ENCODE measurements around the gene EPHA2. TPM values are rescaled to one million over a fixed set of nuclear protein-coding genes. Genes with fewer than 3 reads are reported as not detected.

The EPHA2 gene
- total and polyA plus RNA-seq, 2 donors (not counting 1 experiment from before 2014, with no cell fraction given) = 9.8 to 24.6 TPM

DNA sequence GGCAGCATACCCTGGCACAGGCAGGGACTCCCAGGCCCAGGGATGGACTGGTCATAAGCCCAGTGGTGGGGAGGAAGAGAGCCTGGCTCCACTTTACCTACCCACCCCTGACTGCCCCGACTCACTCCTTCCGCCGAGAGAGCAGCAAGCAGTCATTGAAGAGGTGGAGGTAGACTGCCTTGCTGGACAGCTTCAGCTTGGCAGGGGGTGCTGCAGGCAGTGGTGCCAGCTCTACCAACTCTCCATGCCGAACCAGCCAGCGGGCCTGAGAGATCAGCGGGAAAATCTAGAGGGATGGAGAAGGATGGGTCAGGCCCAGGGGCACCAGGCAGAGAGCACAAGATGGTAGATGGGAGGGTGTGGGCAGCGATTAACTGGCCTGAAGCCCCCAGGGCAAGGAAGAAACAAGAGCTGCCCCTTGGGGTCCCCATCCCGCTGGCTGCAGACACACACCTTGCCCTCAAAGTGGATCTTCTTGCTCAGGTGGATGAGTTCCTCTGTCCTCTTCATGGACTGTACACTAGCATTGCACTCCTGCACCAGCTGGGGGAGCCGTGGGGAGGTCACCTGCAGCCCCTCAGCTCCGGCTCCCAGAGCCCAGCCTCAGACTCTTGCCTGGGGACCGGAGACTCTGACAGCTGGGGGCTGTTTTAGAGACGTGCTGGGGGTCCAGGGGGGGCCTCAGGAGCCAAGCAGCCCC, 48.9 kb upstream of the EPHA2 start:
- Histone ChIP-seq H3K4me3 (replicated peaks in 1 of 4; ENCODE audit: control extremely low read depth in 1 of 4, insufficient read depth in 1 of 4, low read depth in 3 of 4, low read length in 4 of 4) (no peak overlapping the region), H2AFZ (ENCODE audit: low read length) (no peak overlapping the region), H3K4me2 (ENCODE audit: extremely low read depth, insufficient read depth, low read length) (no peak overlapping the region), H4K20me1 (ENCODE audit: control insufficient read depth, extremely low read depth, insufficient read depth, low read length) (no peaks in the 10 kb centered on the region), H3K27ac (ENCODE audit: insufficient read depth, low read length) (no peak overlapping the region), H3K9me3 (ENCODE audit: control insufficient read depth, insufficient read depth, low read depth, low read length) (no peaks in the 10 kb centered on the region), H3K79me2 (ENCODE audit: control insufficient read depth, insufficient read depth, low read length) (no peaks in the 10 kb centered on the region), H3K27me3 (ENCODE audit: control insufficient read depth, insufficient read depth, low read length) (no peaks in the 10 kb centered on the region), H3K9ac (ENCODE audit: insufficient read depth, low read length) (no peak overlapping the region), H3K4me1 (ENCODE audit: control insufficient read depth, extremely low read depth, insufficient read depth, low read length) (peaks cover 6% of the 10 kb centered on the region), H3K36me3 (ENCODE audit: control insufficient read depth, insufficient read depth, low read length) (no peaks in the 10 kb centered on the region)
- no peak for DNase-seq (ENCODE audit: low read depth in 2 of 2)
- TF ChIP-seq, protein P1, sequence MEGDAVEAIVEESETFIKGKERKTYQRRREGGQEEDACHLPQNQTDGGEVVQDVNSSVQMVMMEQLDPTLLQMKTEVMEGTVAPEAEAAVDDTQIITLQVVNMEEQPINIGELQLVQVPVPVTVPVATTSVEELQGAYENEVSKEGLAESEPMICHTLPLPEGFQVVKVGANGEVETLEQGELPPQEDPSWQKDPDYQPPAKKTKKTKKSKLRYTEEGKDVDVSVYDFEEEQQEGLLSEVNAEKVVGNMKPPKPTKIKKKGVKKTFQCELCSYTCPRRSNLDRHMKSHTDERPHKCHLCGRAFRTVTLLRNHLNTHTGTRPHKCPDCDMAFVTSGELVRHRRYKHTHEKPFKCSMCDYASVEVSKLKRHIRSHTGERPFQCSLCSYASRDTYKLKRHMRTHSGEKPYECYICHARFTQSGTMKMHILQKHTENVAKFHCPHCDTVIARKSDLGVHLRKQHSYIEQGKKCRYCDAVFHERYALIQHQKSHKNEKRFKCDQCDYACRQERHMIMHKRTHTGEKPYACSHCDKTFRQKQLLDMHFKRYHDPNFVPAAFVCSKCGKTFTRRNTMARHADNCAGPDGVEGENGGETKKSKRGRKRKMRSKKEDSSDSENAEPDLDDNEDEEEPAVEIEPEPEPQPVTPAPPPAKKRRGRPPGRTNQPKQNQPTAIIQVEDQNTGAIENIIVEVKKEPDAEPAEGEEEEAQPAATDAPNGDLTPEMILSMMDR (conservative IDR thresholded peaks at IDR 0.05 in 1 of 2, IDR thresholded peaks at IDR 0.05 in 1 of 2; ENCODE audit: low read depth in 1 of 2, low read length in 2 of 2) = peak; percentile 14 to 26
- no peak for TF ChIP-seq EZH2 (IDR thresholded peaks at IDR 0.05; ENCODE audit: low read length, missing control alignments)

DNA sequence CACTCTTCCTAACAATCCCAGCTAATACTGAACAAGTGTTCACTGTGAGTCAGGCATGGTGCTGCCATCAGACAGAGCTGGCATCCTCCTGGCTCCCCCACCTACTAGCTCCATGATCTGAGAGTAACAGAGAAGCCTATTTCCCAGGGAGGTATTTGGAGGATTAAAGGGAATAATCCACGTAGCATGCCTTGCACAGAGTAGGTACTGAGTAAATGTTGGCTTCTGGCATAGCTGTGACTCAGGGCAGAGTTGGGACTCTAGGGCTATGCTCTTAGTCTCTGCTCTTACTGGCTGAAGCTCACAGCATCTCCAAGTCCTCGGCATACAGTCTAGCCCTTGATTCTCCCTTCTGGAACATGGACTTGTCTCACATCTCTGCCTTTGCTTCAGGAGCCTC, 48.3 kb upstream of the EPHA2 start:
- Histone ChIP-seq H4K20me1 (ENCODE audit: control insufficient read depth, extremely low read depth, insufficient read depth, low read length) (no peaks in the 10 kb centered on the region), H3K9me3 (ENCODE audit: control insufficient read depth, insufficient read depth, low read depth, low read length) (no peaks in the 10 kb centered on the region), H3K4me3 (replicated peaks in 1 of 4; ENCODE audit: control extremely low read depth in 1 of 4, insufficient read depth in 1 of 4, low read depth in 3 of 4, low read length in 4 of 4) (no peak overlapping the region), H3K27me3 (ENCODE audit: control insufficient read depth, insufficient read depth, low read length) (no peaks in the 10 kb centered on the region), H3K79me2 (ENCODE audit: control insufficient read depth, insufficient read depth, low read length) (no peaks in the 10 kb centered on the region), H3K36me3 (ENCODE audit: control insufficient read depth, insufficient read depth, low read length) (no peaks in the 10 kb centered on the region), H3K4me1 (ENCODE audit: control insufficient read depth, extremely low read depth, insufficient read depth, low read length) (peaks cover 6% of the 10 kb centered on the region), H3K4me2 (ENCODE audit: extremely low read depth, insufficient read depth, low read length) (no peak overlapping the region), H3K27ac (ENCODE audit: insufficient read depth, low read length) (no peak overlapping the region), H2AFZ (ENCODE audit: low read length) (no peak overlapping the region), H3K9ac (ENCODE audit: insufficient read depth, low read length) (no peak overlapping the region)
- no peak for DNase-seq (ENCODE audit: low read depth in 2 of 2)
- no peak for TF ChIP-seq EZH2 (IDR thresholded peaks at IDR 0.05; ENCODE audit: low read length, missing control alignments)
- TF ChIP-seq, protein P1 (conservative IDR thresholded peaks at IDR 0.05 in 1 of 2, IDR thresholded peaks at IDR 0.05 in 1 of 2; ENCODE audit: low read depth in 1 of 2, low read length in 2 of 2) = no peak

DNA sequence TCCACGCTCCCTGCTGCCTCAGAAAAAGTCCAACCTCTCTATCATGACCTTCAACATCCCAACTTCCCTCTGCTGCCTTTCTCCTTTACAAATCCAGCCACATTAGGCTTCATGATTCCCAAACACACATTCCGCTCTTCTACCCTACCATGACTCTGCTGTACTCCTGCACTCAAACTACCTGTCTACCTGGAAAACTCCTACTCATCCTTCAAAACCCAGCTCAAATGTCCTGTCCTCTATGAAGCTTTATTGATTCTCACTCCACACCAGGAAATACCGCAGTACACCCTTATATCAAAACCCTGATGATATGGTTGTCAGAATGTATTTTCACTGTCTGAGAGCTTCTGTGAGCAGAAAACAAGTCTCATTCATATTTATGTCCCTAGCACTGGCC, 47.7 kb upstream of the EPHA2 start:
- no peaks in the 10 kb centered on the region for H3K9me3 ChIP-seq (ENCODE audit: control insufficient read depth, insufficient read depth, low read depth, low read length)
- no peaks in the 10 kb centered on the region for H3K27me3 ChIP-seq (ENCODE audit: control insufficient read depth, insufficient read depth, low read length)
- no peaks in the 10 kb centered on the region for H3K79me2 ChIP-seq (ENCODE audit: control insufficient read depth, insufficient read depth, low read length)
- no peak for DNase-seq (ENCODE audit: low read depth in 2 of 2)
- H3K27ac ChIP-seq (ENCODE audit: insufficient read depth, low read length) = no peak overlapping the region
- no peak overlapping the region for H3K9ac ChIP-seq (ENCODE audit: insufficient read depth, low read length)
- no peak overlapping the region for H3K4me3 ChIP-seq (replicated peaks in 1 of 4; ENCODE audit: control extremely low read depth in 1 of 4, insufficient read depth in 1 of 4, low read depth in 3 of 4, low read length in 4 of 4)
- TF ChIP-seq, protein P1 (conservative IDR thresholded peaks at IDR 0.05 in 1 of 2, IDR thresholded peaks at IDR 0.05 in 1 of 2; ENCODE audit: low read depth in 1 of 2, low read length in 2 of 2) = no peak
- no peak for TF ChIP-seq EZH2 (IDR thresholded peaks at IDR 0.05; ENCODE audit: low read length, missing control alignments)
- no peak overlapping the region for H2AFZ ChIP-seq (ENCODE audit: low read length)
- H3K4me1 ChIP-seq (ENCODE audit: control insufficient read depth, extremely low read depth, insufficient read depth, low read length) = peaks cover 6% of the 10 kb centered on the region
- H3K36me3 ChIP-seq (ENCODE audit: control insufficient read depth, insufficient read depth, low read length) = no peaks in the 10 kb centered on the region
- H4K20me1 ChIP-seq (ENCODE audit: control insufficient read depth, extremely low read depth, insufficient read depth, low read length) = no peaks in the 10 kb centered on the region
- no peak overlapping the region for H3K4me2 ChIP-seq (ENCODE audit: extremely low read depth, insufficient read depth, low read length)

All from fibroblast of lung (primary cell).